Measurements from ENCODE around the gene MYH11.

- TF ChIP-seq POLR2A (IDR thresholded peaks at IDR 0.05; ENCODE audit: low read length) (no peak), GATA1 (IDR thresholded peaks at IDR 0.05; ENCODE audit: low read depth, low read length) (no peak)
Observed at GRCh38 chr16:15894571-15895374, 37.9 kb upstream of the MYH11 start.
